GM23338 (cell line): ENCODE results near the gene SORBS1. TPM values are rescaled to one million over a fixed set of nuclear protein-coding genes. Genes with fewer than 3 reads are reported as not detected.

Experiments
- ATAC-seq: fragments of 200-7000 bp; cut with Tn5 transposase; 3 replicates; pipeline ENCODE4 v1.9.1; 2020
- DNase-seq: peaks from one replicate; pipeline ENCODE4 v3.0.0-alpha.2; 2015; ENCODE audit warnings: low spot score
- H2AFZ ChIP-seq: fragments of 200-600 bp; sonication (generic); 2 replicates; pipeline ENCODE4 v1.8.0; 2016; ENCODE audit warnings: antibody characterized with exemption, mild to moderate bottlenecking, moderate library complexity
- H3F3A ChIP-seq: fragments of 200-600 bp; sonication (generic); replicated peaks from 2 replicates; pipeline ENCODE4 v1.8.0; 2017; ENCODE audit warnings: antibody characterized with exemption, mixed run types, low read depth
- H3K27ac ChIP-seq: fragments of 200-600 bp; sonication (generic); 2 replicates; pipeline ENCODE4 v1.6.1; 2016; ENCODE audit warnings: low read depth
- H3K27me3 ChIP-seq: fragments of 200-600 bp; sonication (generic); 2 replicates; pipeline ENCODE4 v1.8.0; 2016; ENCODE audit warnings: mild to moderate bottlenecking, mixed run types, moderate library complexity; ENCODE audit not compliant: insufficient read depth
- H3K36me3 ChIP-seq: fragments of 200-600 bp; sonication (generic); 2 replicates; pipeline ENCODE4 v1.8.0; 2016; ENCODE audit warnings: mild to moderate bottlenecking; ENCODE audit not compliant: insufficient read depth
- H3K4me1 ChIP-seq: fragments of 200-600 bp; sonication (generic); 2 replicates; pipeline ENCODE4 v1.8.0; 2016; ENCODE audit warnings: mild to moderate bottlenecking, moderate library complexity; ENCODE audit not compliant: insufficient read depth
- H3K4me2 ChIP-seq: fragments of 200-600 bp; sonication (generic); 2 replicates; pipeline ENCODE4 v1.7.1; 2017; ENCODE audit warnings: mixed run types
- H3K4me3 ChIP-seq: fragments of 200-600 bp; sonication (generic); 2 replicates; pipeline ENCODE4 v1.6.1; 2016; ENCODE audit warnings: mixed run types
- H3K79me2 ChIP-seq: fragments of 200-600 bp; sonication (generic); replicated peaks from 2 replicates; pipeline ENCODE4 v1.8.0; 2017; ENCODE audit warnings: mild to moderate bottlenecking; ENCODE audit not compliant: insufficient read depth
- H3K9me2 ChIP-seq: fragments of 200-600 bp; sonication (generic); 2 replicates; pipeline ENCODE4 v1.8.0; 2017; ENCODE audit not compliant: insufficient read depth
- H4K20me1 ChIP-seq: fragments of 200-600 bp; sonication (generic); replicated peaks from 2 replicates; pipeline ENCODE4 v1.8.0; 2017; ENCODE audit warnings: mild to moderate bottlenecking; ENCODE audit not compliant: insufficient read depth
- H3K27ac Mint-ChIP-seq: 2 replicates; pipeline ENCODE4 v1.8.0; 2020; ENCODE audit warnings: inconsistent platforms, mild to moderate bottlenecking, moderate library complexity, mixed read lengths
- H3K27me3 Mint-ChIP-seq: 3 replicates; pipeline ENCODE4 v1.8.0; 2022; ENCODE audit warnings: low read depth, mild to moderate bottlenecking, moderate library complexity, mixed read lengths, inconsistent platforms; ENCODE audit not compliant: insufficient read depth, poor library complexity
- H3K36me3 Mint-ChIP-seq: 3 replicates; pipeline ENCODE4 v1.8.0; 2021; ENCODE audit warnings: low read depth, mild to moderate bottlenecking, inconsistent platforms, moderate library complexity, mixed read lengths
- H3K4me1 Mint-ChIP-seq: 3 replicates; pipeline ENCODE4 v1.8.0; 2020; ENCODE audit warnings: mild to moderate bottlenecking, inconsistent platforms, mixed read lengths
- H3K4me3 Mint-ChIP-seq: 3 replicates; pipeline ENCODE4 v1.8.0; 2021; ENCODE audit warnings: moderate library complexity, mild to moderate bottlenecking, inconsistent platforms, mixed read lengths
- H3K9me3 Mint-ChIP-seq: 3 replicates; pipeline ENCODE4 v1.8.0; 2020; ENCODE audit warnings: moderate library complexity, mild to moderate bottlenecking, inconsistent platforms, mixed read lengths
- CREB1 ChIP-seq: fragments of 250-450 bp; sonication (Bioruptor Pico); IDR thresholded peaks from 2 replicates; pipeline ENCODE4 v1.5.0; 2020; ENCODE audit warnings: low read depth, mild to moderate bottlenecking, moderate library complexity
- EZH2 ChIP-seq: fragments of 200-600 bp; sonication (generic); IDR thresholded peaks from one replicate; pipeline ENCODE4 v1.8.0; 2017; ENCODE audit warnings: antibody characterized with exemption, mild to moderate bottlenecking, low read depth; ENCODE audit not compliant: unreplicated experiment
- EZH2phosphoT487 ChIP-seq: fragments of 200-600 bp; sonication (generic); IDR thresholded peaks from one replicate; pipeline ENCODE4 v1.8.1; 2018; ENCODE audit warnings: antibody characterized with exemption; ENCODE audit not compliant: unreplicated experiment
- JUNB ChIP-seq: IDR thresholded peaks from one replicate; pipeline ENCODE4 v1.6.1; 2016; ENCODE audit warnings: antibody characterized with exemption; ENCODE audit not compliant: unreplicated experiment
- NANOG ChIP-seq: IDR thresholded peaks from 2 replicates; pipeline ENCODE4 v1.6.1; 2016; ENCODE audit warnings: antibody characterized with exemption, borderline replicate concordance
- POLR2AphosphoS5 ChIP-seq: IDR thresholded peaks from 2 replicates; pipeline ENCODE4 v1.6.1; 2016; ENCODE audit warnings: antibody characterized with exemption, low read depth
- STAT1 ChIP-seq: IDR thresholded peaks from one replicate; pipeline ENCODE4 v1.6.1; 2016; ENCODE audit warnings: antibody characterized with exemption; ENCODE audit not compliant: unreplicated experiment
- ZNF114 ChIP-seq: fragments of 250-450 bp; sonication (Bioruptor Pico); IDR thresholded peaks from 2 replicates; pipeline ENCODE4 v1.5.0; 2020; ENCODE audit warnings: mild to moderate bottlenecking, moderate library complexity
- ZNF331 ChIP-seq: fragments of 250-450 bp; sonication (Bioruptor Pico); IDR thresholded peaks from 2 replicates; pipeline ENCODE4 v1.5.0; 2020; ENCODE audit warnings: low read depth, mild to moderate bottlenecking, moderate library complexity
- ZNF462 ChIP-seq: fragments of 250-450 bp; sonication (Bioruptor Pico); IDR thresholded peaks from 2 replicates; pipeline ENCODE4 v1.5.0; 2020; ENCODE audit warnings: mild to moderate bottlenecking, moderate library complexity
- polyA plus RNA-seq: library from polyadenylated mRNA; unstranded; fragments of >200 nt; fragmentation: Nextera tagmentation; extraction: Ambion mirVana; gene quantifications from 2 replicates; pipeline ENCODE4 v1.2.1, GENCODE V29; 2016
- total RNA-seq: library from RNA; depleted of rRNA; stranded (reverse); fragments of >200 nt; shearing (Covaris generic); gene quantifications from 2 replicates; pipeline ENCODE4 v1.2.3, GENCODE V29; 2014
- TF ChIP-seq, protein P1 (sequence below): IDR thresholded peaks from one replicate; pipeline ENCODE4 v1.6.1; 2018; ENCODE audit warnings: antibody characterized with exemption; ENCODE audit not compliant: unreplicated experiment
- TF ChIP-seq, protein P2 (sequence below), 2 experiments: fragments of 200-600 bp in 1 of 2; sonication (generic) in 1 of 2; conservative IDR thresholded peaks; 2 replicates each; pipeline versions ENCODE4 v1.5.1 to v1.6.1; 2016 to 2017; ENCODE audit warnings: antibody characterized with exemption in 2 of 2, low read depth in 2 of 2, mild to moderate bottlenecking in 2 of 2, moderate library complexity in 1 of 2
- TF ChIP-seq, protein P3 (sequence below): IDR thresholded peaks from 2 replicates; pipeline ENCODE4 v1.6.1; 2016; ENCODE audit warnings: antibody characterized with exemption

The SORBS1 gene
- total and polyA plus RNA-seq, 2 experiments from 2014 or later = 47.7 to 51.5 TPM

GRCh38 chr10:95538412-95538811 lies 22.8 kb downstream of the SORBS1 start:
- TF ChIP-seq, protein P1, sequence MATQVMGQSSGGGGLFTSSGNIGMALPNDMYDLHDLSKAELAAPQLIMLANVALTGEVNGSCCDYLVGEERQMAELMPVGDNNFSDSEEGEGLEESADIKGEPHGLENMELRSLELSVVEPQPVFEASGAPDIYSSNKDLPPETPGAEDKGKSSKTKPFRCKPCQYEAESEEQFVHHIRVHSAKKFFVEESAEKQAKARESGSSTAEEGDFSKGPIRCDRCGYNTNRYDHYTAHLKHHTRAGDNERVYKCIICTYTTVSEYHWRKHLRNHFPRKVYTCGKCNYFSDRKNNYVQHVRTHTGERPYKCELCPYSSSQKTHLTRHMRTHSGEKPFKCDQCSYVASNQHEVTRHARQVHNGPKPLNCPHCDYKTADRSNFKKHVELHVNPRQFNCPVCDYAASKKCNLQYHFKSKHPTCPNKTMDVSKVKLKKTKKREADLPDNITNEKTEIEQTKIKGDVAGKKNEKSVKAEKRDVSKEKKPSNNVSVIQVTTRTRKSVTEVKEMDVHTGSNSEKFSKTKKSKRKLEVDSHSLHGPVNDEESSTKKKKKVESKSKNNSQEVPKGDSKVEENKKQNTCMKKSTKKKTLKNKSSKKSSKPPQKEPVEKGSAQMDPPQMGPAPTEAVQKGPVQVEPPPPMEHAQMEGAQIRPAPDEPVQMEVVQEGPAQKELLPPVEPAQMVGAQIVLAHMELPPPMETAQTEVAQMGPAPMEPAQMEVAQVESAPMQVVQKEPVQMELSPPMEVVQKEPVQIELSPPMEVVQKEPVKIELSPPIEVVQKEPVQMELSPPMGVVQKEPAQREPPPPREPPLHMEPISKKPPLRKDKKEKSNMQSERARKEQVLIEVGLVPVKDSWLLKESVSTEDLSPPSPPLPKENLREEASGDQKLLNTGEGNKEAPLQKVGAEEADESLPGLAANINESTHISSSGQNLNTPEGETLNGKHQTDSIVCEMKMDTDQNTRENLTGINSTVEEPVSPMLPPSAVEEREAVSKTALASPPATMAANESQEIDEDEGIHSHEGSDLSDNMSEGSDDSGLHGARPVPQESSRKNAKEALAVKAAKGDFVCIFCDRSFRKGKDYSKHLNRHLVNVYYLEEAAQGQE = no peak
- no peak for TF ChIP-seq ZNF331 (CRISPR knock-in tag)
- no peak for TF ChIP-seq ZNF462 (CRISPR knock-in tag)
- TF ChIP-seq STAT1 = no peak
- no peak for TF ChIP-seq EZH2
- no peak for TF ChIP-seq POLR2AphosphoS5
- TF ChIP-seq, protein P2, sequence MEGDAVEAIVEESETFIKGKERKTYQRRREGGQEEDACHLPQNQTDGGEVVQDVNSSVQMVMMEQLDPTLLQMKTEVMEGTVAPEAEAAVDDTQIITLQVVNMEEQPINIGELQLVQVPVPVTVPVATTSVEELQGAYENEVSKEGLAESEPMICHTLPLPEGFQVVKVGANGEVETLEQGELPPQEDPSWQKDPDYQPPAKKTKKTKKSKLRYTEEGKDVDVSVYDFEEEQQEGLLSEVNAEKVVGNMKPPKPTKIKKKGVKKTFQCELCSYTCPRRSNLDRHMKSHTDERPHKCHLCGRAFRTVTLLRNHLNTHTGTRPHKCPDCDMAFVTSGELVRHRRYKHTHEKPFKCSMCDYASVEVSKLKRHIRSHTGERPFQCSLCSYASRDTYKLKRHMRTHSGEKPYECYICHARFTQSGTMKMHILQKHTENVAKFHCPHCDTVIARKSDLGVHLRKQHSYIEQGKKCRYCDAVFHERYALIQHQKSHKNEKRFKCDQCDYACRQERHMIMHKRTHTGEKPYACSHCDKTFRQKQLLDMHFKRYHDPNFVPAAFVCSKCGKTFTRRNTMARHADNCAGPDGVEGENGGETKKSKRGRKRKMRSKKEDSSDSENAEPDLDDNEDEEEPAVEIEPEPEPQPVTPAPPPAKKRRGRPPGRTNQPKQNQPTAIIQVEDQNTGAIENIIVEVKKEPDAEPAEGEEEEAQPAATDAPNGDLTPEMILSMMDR (conservative IDR thresholded peaks at IDR 0.05; ENCODE audit: low read depth in 2 of 2) = no peak
- no peak for TF ChIP-seq ZNF114 (CRISPR knock-in tag)
- TF ChIP-seq EZH2phosphoT487 = no peak
- no peak for TF ChIP-seq JUNB
- TF ChIP-seq, protein P3, sequence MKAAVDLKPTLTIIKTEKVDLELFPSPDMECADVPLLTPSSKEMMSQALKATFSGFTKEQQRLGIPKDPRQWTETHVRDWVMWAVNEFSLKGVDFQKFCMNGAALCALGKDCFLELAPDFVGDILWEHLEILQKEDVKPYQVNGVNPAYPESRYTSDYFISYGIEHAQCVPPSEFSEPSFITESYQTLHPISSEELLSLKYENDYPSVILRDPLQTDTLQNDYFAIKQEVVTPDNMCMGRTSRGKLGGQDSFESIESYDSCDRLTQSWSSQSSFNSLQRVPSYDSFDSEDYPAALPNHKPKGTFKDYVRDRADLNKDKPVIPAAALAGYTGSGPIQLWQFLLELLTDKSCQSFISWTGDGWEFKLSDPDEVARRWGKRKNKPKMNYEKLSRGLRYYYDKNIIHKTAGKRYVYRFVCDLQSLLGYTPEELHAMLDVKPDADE = no peak
- TF ChIP-seq CREB1 (CRISPR knock-in tag) = no peak
- no peak for TF ChIP-seq NANOG
- no peak overlapping the region for H3K27ac Mint-ChIP-seq
- Histone ChIP-seq H3K27me3 (no peaks in the 10 kb centered on the region), H3K27ac (no peak overlapping the region), H3K4me2 (no peak overlapping the region), H3K9me2 (0 out of 2 replicates have a peak, but pooled peaks cover 8% of the 10 kb centered on the region), H4K20me1 (peaks cover 20% of the 10 kb centered on the region), H3K36me3 (no peaks in the 10 kb centered on the region), H3K4me3 (no peak overlapping the region), H3K79me2 (peaks cover 88% of the 10 kb centered on the region), H3K4me1 (peaks cover 38% of the 10 kb centered on the region), H3F3A (0 out of 2 replicates have a peak, but pooled peaks cover 6% of the 10 kb centered on the region), H2AFZ (no peak overlapping the region)
- ATAC-seq (no peak), DNase-seq (no peak)
- peaks cover 25% of the 10 kb centered on the region for H3K4me1 Mint-ChIP-seq
- peaks cover 3% of the 10 kb centered on the region for H3K27me3 Mint-ChIP-seq
- no peaks in the 10 kb centered on the region for H3K9me3 Mint-ChIP-seq
- H3K36me3 Mint-ChIP-seq = no peaks in the 10 kb centered on the region; the same call in 2 of the 3 replicates
- no peak overlapping the region for H3K4me3 Mint-ChIP-seq
